GM21825 (cell line): ENCODE measurements around the gene CBFA2T3.
"Not testable (repeated sequence)": the region's sequence is repeated elsewhere in the genome, so short reads cannot be mapped to it uniquely, and the experiment has no call there.

Experiments
- ATAC-seq: cut with Tn5 transposase; IDR thresholded peaks from one replicate; pipeline ENCODE4 v1.9.1; 2021; ENCODE audit warnings: mild to moderate bottlenecking, moderate library complexity; ENCODE audit not compliant: unreplicated experiment

Gene CBFA2T3

DNA sequence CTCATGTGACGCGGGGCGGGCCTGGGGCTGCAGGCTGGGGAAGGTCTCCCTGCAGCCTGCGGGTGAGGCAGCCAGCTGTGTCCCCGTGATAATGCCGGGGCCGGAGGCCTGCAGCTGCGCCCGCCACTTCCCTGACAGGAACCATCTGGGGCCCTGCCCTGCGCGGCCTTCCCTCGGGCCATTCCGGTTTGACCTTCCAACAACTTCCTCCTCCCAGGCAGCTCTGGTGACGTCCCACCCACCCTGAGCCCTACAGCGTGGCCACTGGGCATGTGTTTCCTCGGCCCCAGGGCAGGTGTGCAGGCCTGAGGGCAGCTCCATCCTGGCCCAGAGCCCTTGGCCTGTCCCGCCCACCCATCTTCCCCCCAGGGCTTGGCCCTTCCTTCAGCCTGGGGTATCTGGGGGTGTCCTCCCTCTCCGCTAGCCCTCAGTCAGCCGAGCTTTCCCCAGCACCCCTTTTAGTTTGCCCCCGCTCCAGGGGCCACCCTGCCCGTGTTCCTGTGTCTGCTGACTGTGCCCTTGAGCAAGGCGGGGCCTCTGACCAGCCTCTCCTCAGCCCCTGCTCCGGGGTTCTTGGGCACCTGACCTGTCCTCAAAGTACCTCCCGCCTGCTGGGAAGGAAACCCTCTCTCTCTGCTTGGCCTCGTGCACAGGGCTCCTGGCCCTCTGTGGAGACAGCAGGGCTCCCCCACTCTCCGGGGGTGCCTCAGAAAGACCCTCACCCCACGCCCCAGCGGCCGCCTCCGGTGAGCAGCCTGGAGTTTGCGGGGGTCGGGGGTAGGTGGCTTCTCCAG is at the start of gene CBFA2T3:
Gene CBFA2T3 (minus strand): TSS at position 190 of the 794 bp plus-strand sequence. CDS start 400 bp downstream, outside the sequence.
- ATAC-seq: no peak

DNA sequence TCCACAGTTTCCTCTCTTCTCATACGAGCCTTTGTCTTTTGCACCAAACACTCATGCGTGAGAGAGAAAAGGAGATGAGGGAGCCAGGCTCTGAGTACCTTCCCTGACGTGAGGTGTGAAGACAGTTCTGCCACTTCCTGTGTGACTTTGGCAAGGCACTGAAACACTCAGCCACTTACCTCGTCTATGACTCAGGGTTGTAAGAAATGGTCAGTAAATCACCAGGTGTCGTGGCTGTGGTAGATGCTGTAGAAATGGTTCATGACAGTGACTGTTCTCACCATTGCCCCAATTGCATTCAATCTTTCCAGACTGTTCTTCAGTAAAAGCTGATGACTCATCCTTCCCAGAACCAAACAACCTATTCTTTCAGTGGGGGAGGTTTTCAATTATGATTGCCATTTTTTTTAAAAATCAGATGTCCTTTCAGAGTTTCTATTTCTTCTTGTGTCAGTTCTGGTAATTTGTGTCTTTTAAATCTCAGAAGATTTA is 49.2 kb upstream of the CBFA2T3 start:
- peak; percentile 67 for ATAC-seq

DNA sequence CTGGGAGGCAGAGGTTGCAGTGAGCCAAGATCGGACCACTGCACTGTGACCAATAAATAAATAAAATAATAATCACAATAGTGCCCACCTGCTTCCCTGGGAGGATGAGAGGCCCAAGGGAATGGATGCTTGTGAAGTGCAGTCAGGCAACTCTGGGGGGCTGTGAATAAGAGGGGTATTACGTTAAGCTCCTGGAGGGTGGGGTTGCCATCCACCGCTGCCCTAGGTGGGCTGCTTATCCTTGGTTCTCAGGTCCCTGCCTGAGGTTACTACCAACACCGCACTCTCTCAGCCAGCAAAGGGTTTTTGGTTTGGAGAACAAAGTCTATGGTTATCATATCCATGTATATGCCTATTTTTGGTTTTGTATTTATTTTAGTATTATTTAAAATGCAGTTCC is 48.6 kb upstream of the CBFA2T3 start:
- no peak for ATAC-seq

DNA sequence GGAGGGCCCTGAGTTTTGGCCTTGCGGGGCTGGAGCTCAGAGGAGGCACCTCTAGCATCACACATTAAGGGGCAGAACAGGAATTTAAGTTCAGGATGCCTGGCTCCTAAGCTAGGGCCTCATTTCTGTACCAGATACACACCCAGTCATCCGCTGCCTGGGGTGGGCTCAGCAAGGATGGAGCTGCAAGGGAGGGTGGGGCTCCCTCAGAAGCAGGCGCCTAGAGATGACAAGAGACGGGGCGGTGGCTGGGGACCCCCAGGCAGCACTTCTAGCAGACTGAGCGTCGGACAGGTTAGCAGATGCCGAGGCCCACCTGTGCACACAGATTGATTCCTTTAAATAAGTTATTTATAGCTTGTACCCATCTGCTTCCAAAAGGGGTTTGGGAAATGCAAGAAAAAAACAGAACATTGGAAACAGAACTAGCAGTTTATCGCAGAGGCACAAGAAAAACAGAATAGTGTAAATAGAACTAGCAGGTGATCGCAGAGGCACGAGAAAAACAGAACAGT is 47.6 kb upstream of the CBFA2T3 start:
- no peak for ATAC-seq

DNA sequence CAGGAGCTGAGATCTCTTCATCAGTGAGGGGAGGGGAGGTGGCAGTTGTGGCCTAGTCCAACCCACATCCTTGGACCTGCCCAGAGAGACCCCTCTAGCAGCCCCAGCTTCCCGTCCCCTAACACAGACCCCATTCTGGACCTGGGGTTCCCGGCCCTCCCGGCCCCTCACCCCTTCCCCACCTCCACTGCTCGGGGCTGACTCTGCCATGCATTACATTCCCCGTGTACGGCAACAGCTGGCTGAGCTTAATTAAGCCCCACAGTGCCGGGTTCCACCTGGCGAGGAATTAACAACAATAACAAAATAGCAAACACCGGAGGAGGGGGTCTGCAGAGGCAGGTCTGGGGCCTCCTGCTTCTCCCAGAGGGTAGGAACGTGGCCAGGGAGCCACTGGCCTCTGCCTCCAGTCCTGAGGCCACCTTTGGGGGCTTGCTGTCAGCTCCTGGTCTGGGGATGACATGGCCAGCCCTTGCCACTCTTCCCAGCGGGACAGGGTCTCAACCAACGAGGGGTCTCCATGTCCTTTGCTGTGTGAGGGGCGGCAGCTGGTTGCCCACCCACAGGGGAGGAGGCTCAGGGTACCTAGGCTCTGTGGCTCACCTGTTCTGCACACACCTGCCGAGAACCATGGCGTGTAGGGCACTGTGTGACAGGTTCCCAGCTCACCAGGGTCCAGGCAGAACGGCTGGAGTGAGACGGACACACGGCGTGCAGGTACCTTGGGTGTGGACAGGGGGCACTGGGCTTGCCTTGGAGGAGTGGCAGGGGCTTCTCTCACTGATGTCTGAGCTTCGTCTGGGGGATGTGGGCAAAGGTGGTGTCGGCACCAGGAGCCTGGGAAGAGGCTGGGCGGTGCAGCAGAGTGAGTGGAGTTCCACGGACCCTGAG is 46.9 kb upstream of the CBFA2T3 start:
- no peak for ATAC-seq

DNA sequence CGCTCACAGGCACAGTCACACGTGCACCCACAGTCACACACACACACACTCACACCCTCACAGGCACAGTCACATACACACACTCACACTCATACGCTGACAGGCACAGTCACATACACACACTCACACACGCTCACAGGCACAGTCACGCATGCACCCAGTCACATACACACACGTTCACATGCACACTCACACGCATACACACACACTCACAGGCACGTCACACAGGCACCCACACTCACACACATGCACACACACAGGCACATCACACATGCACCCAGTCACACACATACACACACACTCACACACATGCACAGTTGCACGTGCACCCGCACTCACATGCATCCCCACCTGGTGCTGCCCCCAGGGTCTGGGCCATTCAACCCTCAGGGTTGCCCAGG is 46.1 kb upstream of the CBFA2T3 start:
- no peak for ATAC-seq

DNA sequence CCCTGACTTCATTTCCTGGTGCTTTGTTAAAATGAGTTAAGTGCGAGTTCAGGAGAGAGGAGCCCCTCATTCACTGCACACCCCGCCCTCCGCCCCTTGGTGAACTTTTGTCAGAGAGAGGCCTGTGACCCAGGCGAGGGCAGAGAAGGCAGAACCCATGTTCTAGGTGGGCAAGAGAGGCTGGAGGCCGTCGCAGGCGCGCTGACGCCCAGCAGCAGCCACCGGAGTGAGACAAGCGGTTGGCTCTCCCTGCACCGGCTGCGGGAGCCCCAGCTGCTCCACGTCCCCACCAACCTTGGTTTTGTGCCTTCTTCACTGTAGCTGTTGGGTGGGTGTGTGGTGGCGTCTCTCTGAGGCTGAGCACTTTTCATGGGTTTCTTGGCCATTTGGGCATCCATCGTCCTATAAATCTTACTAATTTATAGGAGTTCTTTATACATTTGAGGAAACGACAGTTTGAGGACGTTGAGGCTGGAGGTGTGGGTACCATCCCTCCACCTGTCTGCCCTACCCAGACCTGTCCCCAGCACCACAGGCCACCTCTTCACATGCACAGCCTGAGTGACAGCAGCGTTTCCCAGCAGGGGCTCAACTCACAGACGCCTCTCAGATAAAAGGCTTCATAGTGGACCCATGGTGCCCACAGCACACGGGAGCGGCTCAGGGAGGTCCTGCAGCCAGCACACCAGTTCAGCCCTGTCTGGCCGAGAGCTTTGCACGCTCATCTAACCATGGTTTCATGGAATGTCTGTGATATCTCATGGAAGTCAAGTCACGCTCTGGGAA is 45.2 kb upstream of the CBFA2T3 start:
- no peak for ATAC-seq

DNA sequence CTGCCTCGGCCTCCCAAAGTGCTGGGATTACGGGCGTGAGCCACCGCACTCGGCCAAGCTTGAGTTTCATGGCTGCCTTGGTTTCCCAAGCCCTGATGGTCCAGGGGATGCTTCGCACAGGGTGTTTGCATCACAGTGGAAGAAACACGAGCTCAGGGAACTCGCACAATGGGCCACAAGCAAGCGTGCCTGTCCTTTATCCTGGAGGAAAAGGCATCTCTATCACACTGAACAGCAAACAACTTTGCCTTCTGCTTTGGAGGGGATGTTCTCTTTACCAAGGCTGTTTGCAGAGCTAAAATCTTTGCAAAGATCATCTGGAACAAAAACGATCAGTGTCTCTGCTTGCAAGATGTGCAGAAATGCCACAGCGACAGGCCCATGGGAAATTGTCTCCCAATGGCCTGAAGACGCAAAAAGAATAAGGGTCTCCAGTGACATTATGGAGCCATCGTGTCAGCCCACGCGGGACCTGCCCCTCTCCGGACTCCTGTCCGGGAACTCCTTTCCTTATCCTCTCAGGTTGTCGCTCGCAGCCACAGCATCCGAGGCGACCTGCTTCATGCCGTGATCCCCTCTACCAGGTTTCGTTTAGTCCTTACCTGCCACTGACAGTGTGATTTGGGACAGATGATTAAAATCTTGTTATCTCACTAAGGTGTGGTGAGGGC is 44.1 kb upstream of the CBFA2T3 start:
- no peak for ATAC-seq

DNA sequence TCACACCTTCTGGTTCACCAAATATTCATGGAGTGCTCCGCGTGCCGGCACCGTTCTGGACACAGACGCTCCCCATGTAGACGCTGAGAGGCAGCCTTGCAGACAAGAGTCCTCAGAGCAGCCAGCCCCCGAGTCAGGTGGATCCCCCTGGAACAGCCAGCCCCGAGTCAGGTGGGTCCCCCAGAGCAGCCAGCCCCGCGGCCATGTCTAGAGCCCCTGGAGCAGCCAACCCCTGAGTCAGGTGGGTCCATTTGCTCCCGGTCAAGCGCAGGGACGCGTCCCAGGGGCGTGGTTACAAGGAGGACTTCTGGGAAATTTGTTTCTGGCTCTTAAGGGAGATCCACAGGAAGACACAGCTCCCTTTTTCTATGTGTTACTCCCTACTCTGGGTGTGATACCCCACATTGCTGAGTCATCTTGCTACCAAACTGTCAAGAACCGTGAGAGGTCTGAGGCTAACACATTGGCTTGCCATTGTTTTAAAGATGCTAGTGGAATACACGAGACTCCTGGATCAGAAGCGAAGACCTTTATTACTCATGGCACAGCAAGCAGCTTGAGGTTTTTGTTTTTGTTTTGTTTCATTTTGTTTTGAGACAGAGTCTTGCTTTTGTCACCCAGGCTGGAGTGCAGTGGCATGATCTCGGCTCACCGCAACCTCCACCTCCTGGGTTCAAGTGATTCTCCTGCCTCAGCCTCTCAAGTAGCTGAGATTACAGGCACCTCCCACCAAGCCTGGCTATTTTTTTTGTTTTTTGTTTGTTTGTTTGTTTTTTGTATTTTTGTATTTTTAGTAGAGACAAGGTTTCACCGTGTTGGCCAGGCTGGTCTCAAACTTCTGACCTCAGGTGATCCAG is 43.3 kb upstream of the CBFA2T3 start:
- ATAC-seq: no peak

DNA sequence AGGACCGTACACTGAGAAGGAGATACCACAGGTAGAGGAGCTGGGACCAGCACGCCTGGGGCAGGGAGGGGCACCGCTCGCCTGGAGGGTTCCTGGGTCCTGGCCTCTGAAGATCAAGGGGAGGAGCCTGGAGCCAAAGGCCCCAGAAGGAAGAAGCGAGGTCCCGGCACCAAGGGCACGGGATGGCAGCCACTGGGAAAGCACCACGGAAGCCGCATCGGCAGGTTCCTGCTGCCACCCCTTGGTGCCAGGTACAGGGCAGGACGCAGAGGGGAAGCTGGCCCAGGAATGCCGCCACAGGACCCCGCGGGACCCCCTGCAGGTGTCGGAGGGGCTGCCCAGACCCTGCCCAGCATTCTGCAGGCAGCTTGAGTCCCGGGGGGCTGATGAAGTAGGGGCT is 42.5 kb upstream of the CBFA2T3 start:
- ATAC-seq: no peak

DNA sequence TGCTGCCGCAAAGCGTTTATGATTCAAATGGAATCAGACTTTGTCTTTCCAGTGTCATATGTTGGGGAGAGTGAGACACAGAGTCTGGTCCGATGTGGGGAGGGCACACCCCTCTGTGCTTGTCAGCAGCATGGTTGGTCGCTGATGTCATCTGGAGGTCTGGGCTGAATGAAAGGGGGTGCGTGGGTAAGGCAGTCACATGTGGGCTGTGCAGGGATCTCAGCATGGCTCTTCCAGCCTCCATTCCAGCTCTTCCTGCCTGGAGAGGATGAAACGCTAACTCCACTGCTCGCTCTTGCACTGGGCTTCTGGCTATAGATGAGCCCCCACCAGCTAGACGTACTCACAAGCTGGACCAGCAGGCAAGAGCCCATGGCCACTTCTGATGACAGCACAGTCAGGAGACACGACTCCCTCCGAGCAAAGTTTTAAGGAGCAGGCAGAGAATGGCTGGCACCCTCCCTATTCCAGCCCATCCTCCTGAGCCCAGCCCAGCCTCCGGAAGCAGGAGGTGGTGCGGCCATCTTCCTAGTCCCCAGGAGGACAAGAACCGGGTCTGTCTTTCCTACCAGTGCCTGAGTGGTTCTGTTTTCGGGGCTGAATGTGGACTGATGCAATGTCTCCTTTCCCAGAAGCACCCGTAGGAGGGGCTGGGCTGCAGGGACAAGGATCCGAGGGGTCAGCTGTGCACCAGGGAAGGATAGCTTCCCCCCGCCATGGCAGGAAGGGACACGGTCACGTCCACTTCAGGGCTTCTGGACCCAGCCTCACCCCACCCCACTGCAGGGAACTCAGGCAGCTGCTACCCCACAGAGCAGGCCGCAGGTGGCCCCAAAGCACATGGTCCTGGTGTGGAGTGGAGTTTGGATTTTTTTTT is 41.5 kb upstream of the CBFA2T3 start:
- ATAC-seq: no peak

DNA sequence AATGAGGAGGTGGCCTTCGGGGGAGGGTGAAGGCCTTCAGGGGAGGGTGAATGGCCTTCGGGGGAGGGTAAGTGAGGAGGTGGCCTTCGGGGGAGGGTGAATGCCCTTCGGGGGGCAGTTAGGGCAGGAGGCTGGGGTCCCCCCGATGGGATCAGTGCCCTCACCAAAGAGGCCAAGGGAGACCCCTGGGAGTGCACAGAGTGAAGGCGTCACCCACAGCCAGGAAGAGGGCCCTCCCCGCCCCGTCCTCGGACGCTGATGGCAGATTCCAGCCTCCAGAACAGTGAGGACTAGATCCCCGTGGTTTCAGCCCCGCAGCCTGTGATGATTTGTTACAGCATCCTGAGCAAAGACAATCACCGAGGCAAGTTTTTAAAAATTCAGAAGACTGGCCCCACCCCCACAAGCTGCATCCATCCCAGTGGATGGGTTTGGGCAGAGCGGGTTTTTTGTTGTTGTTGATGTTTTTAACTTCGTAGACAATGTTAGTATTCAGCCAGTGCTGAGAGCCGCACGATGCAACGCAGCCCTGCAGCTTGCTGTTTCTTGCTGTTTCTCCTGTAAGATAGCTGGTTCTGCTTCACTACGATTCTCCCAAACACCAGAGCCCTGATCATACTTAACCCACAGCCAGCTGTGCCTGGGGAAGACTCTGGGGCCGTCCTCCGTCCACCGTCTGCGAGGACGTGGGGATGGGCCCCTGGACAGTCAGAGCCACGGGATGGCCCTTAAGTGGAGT is 40.7 kb upstream of the CBFA2T3 start:
- no peak for ATAC-seq

DNA sequence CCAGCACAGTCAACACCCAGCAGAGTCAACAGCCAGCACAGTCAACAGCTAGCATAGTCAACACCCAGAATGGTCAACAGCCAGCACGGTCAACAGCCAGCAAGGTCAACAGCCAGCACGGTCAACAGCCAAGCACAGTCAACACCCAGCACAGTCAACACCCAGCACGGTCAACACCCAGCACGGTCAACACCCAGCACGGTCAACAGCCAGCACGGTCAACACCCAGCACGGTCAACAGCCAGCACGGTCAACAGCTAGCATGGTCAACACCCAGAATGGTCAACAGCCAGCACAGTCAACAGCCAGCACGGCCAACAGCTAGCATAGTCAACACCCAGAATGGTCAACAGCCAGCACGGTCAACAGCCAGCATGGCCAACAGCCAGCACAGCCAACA is 39.6 kb upstream of the CBFA2T3 start:
- not testable (repeated sequence) for ATAC-seq

DNA sequence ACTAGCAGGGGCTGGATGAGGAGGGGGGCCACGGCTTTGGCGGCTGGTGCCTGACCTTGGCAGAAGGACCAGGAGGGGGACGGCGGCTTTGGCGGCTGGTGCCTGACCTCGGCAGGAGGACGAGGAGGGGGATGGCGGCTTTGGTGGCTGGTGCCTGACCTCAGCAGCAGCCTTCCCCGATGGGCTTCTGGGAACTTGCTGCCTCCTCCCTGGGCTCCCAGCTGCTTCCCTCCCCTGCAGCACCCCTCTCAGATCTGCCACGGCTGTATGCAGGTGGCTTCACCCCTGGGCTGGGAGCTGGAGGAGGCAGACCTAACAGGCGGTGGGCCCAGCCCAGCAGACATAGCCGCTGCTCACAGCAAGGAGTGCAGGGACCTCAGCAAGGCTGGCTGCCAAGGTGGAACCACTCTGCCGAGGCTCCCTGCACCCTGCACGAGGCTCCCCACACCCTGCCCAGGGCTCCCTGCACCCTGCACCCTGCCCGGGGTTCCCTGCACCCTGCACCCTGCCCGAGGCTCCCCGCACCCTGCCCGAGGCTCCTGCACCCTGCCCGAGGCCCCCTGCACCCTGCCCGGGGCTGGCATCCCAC is 38.4 kb upstream of the CBFA2T3 start:
- no peak for ATAC-seq

DNA sequence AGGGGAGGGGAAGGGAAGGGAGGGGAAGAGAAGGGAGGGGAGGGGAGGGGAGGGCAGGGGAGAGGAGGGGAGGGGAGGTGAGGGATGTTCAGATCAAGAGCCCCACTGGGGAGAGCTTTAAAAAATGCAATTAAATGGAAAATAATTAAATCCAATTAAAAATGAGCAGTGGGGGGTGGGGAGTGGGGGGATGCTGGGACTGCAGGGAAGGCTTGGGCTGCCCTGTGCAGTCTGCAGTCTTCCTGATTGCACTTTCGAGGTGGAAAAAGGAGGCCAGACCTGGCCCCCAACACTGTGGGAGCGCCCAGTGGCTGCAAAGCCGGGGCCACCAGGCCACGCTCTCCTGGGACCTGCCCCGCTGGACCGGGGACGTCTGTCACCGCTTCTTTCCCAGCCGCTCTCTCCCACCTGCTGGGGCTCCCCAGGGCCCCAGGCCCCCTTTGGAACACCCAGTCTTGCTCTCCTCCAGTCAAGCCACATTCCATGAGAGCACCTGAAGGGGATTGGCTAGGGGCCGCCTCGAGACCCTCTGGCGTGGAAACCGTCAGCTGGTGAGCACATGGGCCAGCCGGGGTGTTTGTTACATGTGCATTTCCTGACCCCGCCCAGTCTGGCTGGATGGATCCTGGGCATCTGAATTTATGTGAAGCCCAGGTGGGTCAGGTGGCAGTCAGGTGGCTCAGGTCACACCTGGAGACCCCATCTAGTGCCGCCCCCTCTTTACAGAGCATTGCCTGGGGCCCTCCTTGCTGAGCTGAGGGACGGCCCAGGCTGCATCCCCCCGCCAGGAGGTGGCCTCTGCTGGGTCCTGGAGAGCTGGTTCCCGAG is 37.6 kb upstream of the CBFA2T3 start:
- no peak for ATAC-seq

DNA sequence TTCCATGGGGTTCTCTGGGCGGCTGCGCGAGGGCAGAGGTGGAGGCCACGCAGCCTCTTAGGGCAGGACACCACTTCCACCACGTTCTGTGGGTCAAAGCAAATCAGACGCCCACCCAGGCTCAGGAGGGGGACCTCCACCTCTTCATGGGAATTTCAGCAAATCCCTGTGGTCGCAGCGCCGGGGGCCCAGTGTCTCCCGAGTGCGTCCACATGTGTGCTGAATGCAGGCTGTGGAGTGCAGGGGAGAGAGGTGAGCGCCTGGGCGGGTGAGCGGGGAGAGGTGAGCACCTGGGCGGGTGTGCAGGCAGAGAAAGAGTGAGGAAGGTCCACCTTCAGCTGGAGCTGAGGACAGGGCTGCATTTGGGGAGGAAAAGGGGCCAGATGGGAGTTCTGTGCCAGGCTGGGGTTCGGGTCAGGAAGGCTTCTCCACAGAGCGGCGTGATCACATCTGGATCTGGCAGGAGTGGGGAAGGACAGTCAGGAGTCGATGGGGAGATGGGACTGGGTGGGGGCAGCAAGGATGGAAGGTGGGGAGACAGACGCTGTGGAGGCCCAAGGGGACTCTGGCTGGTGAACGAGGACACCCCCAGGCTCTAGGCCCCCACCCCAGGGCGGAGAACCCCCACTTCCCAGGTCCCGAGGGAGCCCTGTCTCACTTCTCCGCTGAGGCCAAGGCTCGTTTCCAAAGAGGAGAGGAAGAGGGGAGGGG is 36.8 kb upstream of the CBFA2T3 start:
- ATAC-seq: no peak
